LNCaP clone FGC (cell line): Measurements from ENCODE around the gene ZFR2.

Source experiments
- DNase-seq: peaks from one replicate; pipeline ENCODE4 v3.0.0-alpha.2; 2011; ENCODE audit warnings: low read depth
- H3K4me3 ChIP-seq: 2 replicates; pipeline ENCODE4 v1.5.1; 2011; ENCODE audit warnings: mild to moderate bottlenecking, low read depth, low read length, control low read depth
- CTCF ChIP-seq: IDR thresholded peaks from 2 replicates; pipeline ENCODE4 v1.5.1; 2012; ENCODE audit warnings: mild to moderate bottlenecking; ENCODE audit not compliant: control insufficient read depth, insufficient read depth; ENCODE audit errors: extremely low read depth

The ZFR2 gene

GRCh38 chr19:3803114-3803888 lies 65.5 kb downstream of the ZFR2 start:
- no peak for TF ChIP-seq CTCF
- H3K4me3 ChIP-seq: no peak overlapping the region
- DNase-seq: no peak

GRCh38 chr19:3801412-3802096 lies 67.3 kb downstream of the ZFR2 start:
- no peak overlapping the region for H3K4me3 ChIP-seq
- no peak for TF ChIP-seq CTCF
- DNase-seq: peak; percentile 11

DNA sequence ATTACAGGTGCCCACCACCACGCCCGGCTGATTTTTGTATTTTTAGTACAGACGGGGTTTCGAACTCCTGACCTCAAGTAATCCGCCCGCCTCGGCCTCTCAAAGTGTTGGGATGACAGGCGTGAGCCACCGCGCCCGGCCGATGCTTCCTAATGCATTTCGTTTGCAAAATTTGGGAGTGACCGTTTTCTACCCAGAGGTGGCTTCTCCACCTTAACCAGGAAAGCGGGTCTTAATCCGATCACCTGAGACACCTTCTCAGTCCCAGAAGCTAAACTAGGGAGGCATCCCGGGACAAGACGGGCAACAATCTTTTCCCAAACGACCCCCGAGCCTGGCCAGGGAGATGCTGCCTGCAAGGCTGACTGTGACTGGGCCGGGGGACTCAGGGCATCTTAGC lies 67.8 kb downstream of the ZFR2 start:
- TF ChIP-seq CTCF: no peak
- no peak overlapping the region for H3K4me3 ChIP-seq
- no peak for DNase-seq

GRCh38 chr19:3798137-3798536 lies 70.7 kb downstream of the ZFR2 start:
- DNase-seq: no peak
- H3K4me3 ChIP-seq: no peak overlapping the region
- TF ChIP-seq CTCF: no peak

GRCh38 chr19:3796358-3796757 lies 72.5 kb downstream of the ZFR2 start:
- no peak for TF ChIP-seq CTCF
- no peak for DNase-seq

DNA sequence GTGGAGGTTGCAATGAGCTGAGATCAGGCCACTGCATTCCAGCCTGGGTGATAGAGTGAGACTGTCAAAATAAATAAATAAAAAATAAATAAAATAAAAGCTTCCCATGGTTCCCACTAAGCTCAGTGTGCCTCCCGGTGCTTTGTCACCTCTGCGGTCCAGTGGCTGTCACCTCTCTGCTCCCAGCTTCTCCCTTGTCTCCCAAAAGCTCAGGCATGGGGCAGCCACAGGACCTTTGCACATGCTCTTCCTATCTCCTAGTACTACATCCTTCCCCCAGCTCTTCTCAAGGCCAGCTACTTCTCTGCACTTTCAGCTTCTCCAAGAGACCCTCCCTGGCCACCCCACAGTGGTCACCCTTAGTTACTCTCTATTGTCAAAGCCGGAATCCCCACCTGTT lies 75.0 kb downstream of the ZFR2 start:
- no peak overlapping the region for H3K4me3 ChIP-seq
- no peak for DNase-seq
- no peak for TF ChIP-seq CTCF

More at GRCh38 chr19:3796358-3796757, 72.5 kb downstream of the ZFR2 start:
- no peak overlapping the region for H3K4me3 ChIP-seq
